SK-N-SH (cell line): ENCODE measurements around the gene MROH2A.

ENCODE experiments used
- CTCF ChIP-seq: fragments of 200-600 bp; sonication (generic); IDR thresholded peaks from 2 replicates; pipeline ENCODE4 v1.6.1; 2017; ENCODE audit warnings: antibody characterized with exemption, mild to moderate bottlenecking, moderate library complexity
- EP300 ChIP-seq, 2 experiments: IDR thresholded peaks; 2 replicates each; pipeline versions ENCODE4 v1.4.0 to v1.6.1; 2012; ENCODE audit warnings: borderline replicate concordance in 1 of 2, low read depth in 1 of 2, low read length in 1 of 2
- FOXJ3 ChIP-seq: sonication (generic); formaldehyde crosslinking; IDR thresholded peaks from 2 replicates; pipeline ENCODE4 v1.5.1; 2020; ENCODE audit warnings: mild to moderate bottlenecking, missing genetic modification reagents
- GABPA ChIP-seq: IDR thresholded peaks from 2 replicates; pipeline ENCODE4 v1.4.0; 2012; ENCODE audit warnings: low read depth, mild to moderate bottlenecking
- IRF3 ChIP-seq: fragments of 150-350 bp; IDR thresholded peaks from 2 replicates; pipeline ENCODE4 v1.6.1; 2016; ENCODE audit warnings: mild to moderate bottlenecking, low read depth, low read length
- JUND ChIP-seq: IDR thresholded peaks from 2 replicates; pipeline ENCODE4 v1.4.0; 2012
- NFIC ChIP-seq: IDR thresholded peaks from 2 replicates; pipeline ENCODE4 v1.4.0; 2012; ENCODE audit warnings: borderline replicate concordance
- POLR2AphosphoS5 ChIP-seq: IDR thresholded peaks from 2 replicates; pipeline ENCODE4 v1.6.1; 2012; ENCODE audit warnings: low read depth, low read length
- YY1 ChIP-seq: IDR thresholded peaks from 2 replicates; pipeline ENCODE4 v1.4.0; 2012; ENCODE audit warnings: low read depth, mild to moderate bottlenecking
- TF ChIP-seq, protein P1 (sequence below): IDR thresholded peaks from 2 replicates; pipeline ENCODE4 v1.4.0; 2012; ENCODE audit warnings: low read depth
- TF ChIP-seq, protein P2 (sequence below): IDR thresholded peaks from 2 replicates; pipeline ENCODE4 v1.6.1; 2012; ENCODE audit warnings: mild to moderate bottlenecking, low read depth, low read length, moderate library complexity
- TF ChIP-seq, protein P3 (sequence below): fragments of 150-350 bp; IDR thresholded peaks from 2 replicates; pipeline ENCODE4 v1.6.1; 2017; ENCODE audit warnings: antibody characterized with exemption, low read length, low read depth, borderline replicate concordance

DNA sequence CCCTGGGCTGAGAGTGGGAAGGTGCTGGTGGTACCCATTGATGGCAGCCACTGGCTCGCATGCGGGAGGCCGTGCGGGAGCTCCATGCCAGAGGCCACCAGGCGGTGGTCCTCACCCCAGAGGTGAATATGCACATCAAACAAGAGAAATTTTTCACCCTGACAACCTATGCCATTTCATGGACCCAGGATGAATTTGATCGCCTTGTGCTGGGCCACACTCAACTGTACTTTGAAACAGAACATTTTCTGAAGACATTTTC, 30.9 kb upstream of the MROH2A start:
- TF ChIP-seq CTCF, result no peak
- TF ChIP-seq, protein P1, sequence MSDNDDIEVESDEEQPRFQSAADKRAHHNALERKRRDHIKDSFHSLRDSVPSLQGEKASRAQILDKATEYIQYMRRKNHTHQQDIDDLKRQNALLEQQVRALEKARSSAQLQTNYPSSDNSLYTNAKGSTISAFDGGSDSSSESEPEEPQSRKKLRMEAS, result no peak
- TF ChIP-seq JUND, result no peak
- no peak for TF ChIP-seq POLR2AphosphoS5
- TF ChIP-seq FOXJ3 (CRISPR knock-in tag), result no peak
- no peak for TF ChIP-seq IRF3
- no peak for TF ChIP-seq EP300 (IDR thresholded peaks at IDR 0.05; ENCODE audit: borderline replicate concordance in 1 of 2, low read depth in 1 of 2, low read length in 1 of 2)
- TF ChIP-seq GABPA, result no peak
- no peak for TF ChIP-seq YY1
- TF ChIP-seq, protein P2, sequence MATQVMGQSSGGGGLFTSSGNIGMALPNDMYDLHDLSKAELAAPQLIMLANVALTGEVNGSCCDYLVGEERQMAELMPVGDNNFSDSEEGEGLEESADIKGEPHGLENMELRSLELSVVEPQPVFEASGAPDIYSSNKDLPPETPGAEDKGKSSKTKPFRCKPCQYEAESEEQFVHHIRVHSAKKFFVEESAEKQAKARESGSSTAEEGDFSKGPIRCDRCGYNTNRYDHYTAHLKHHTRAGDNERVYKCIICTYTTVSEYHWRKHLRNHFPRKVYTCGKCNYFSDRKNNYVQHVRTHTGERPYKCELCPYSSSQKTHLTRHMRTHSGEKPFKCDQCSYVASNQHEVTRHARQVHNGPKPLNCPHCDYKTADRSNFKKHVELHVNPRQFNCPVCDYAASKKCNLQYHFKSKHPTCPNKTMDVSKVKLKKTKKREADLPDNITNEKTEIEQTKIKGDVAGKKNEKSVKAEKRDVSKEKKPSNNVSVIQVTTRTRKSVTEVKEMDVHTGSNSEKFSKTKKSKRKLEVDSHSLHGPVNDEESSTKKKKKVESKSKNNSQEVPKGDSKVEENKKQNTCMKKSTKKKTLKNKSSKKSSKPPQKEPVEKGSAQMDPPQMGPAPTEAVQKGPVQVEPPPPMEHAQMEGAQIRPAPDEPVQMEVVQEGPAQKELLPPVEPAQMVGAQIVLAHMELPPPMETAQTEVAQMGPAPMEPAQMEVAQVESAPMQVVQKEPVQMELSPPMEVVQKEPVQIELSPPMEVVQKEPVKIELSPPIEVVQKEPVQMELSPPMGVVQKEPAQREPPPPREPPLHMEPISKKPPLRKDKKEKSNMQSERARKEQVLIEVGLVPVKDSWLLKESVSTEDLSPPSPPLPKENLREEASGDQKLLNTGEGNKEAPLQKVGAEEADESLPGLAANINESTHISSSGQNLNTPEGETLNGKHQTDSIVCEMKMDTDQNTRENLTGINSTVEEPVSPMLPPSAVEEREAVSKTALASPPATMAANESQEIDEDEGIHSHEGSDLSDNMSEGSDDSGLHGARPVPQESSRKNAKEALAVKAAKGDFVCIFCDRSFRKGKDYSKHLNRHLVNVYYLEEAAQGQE, result no peak
- TF ChIP-seq NFIC, result no peak
- TF ChIP-seq, protein P3, sequence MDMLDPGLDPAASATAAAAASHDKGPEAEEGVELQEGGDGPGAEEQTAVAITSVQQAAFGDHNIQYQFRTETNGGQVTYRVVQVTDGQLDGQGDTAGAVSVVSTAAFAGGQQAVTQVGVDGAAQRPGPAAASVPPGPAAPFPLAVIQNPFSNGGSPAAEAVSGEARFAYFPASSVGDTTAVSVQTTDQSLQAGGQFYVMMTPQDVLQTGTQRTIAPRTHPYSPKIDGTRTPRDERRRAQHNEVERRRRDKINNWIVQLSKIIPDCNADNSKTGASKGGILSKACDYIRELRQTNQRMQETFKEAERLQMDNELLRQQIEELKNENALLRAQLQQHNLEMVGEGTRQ, result no peak
